Fibroblast of skin of left quadriceps (primary cell): Measurements from ENCODE around the gene MSMO1.
"Not testable (repeated sequence)": the region's sequence is repeated elsewhere in the genome, so short reads cannot be mapped to it uniquely, and the experiment has no call there.

ENCODE experiments used
- DNase-seq, 2 experiments: peaks; one replicate each; pipeline ENCODE4 v3.0.0-alpha.2; 2013; ENCODE audit warnings: low read depth in 2 of 2

MSMO1 gene

DNA sequence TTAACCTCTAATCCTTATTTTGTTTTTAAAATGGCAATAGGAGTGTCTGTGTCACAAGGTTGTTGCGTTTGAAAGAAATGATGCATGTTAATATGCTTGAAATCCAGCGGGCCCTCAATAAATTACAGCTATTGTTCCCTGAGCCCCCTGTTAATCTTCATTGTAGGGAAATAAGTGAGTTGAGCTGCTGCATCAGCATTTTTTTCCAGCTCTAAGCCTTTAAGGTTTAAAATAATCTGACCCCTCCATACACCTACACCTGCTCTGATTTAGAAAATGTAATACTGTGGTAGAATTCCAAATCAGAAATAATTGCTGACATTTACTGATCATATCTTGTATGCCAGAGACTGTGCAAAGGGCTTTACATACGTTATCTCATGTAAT is 2.6 kb upstream of the MSMO1 start:
- DNase-seq = no peak

DNA sequence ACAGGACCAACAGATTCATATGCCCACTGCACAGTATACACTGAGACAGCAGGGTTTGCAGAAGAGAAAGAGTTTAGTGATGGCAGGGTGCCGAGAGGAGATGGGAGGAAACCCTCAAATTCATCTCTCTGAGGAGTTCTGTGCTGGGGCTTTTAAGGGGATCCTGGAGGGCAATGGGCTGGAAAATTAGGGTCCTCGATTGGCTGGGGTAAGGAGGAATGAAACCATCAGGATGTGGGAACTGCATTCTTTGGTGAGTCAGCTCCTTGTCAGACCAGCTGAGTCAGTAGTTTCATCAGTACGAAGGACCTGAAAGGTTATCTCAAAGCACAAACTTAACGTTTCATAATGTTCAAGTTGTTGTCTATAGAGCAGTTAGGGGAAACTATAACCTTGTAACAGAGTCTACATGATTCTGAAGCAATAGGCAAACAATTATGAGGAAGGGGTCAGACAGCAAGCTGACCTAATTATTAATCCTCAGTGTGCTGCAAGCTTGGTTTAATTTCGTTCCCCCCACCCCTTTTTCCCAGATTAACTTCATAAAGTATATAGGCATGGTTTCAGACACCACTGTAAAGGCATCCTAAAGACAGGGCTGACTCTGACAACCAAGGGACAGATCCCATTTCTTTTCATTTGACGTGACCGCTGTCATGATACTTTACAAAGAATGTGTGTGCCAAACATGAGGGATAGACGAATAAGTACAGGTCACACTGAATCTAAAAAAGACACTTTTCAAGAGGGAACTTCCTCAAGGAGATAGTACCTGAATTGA is 1.5 kb upstream of the MSMO1 start:
- DNase-seq = peak; percentile 68 to 69

DNA sequence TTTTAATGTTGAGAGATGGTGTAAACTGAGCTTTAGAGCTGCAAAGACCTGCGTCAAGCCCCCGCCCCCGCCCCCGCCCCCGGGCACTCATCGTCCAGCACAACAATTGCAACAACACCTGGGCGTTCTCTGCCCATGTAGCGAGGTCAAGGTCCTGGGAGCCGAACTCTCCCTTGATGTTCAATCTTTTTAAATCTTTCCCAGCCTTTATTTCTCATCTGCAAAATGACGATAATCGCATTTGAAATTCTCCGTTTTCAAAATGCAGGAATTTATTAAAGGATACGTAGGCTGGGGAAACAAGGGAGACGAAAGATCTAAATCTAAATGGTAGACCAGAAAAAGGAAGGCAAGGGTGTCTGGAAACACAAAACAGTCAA is 648 bp upstream of the MSMO1 start:
- no peak for DNase-seq

DNA sequence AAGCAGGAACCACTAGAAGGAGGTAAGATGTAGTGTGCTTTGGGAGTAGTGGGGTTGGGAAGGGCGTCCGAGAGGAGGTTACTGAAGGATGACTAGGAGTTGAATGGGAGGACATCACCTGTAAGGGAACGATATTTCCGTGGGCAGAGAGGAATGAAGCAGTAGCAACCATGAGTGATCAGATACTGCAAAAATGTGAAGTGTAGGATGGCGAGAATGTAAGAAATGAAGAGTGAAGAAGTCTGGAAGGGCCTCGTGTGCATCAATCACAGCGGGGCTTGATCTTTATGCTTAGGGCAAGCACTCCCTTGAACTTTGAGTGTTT is 594 bp downstream of the MSMO1 start:
- no peak for DNase-seq

DNA sequence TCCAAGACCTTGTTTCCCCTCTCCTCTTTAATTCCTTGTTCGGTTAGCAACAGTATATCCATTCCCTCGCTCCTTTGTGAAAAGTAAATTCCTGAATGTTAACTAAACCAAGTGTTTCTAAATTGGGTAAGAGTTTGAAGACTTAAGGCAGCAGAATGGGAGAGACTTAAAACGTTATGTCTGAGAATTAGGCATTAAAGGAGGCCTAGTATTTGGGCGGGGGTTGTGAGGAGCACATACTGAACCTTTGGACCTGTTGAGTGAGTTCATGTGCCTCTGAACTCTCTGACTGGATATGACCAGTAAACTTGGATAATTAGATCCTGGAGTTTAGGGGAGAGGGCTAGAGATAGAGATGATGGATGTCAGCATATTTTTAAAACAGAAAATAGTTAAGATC is 1.2 kb downstream of the MSMO1 start:
- no peak for DNase-seq

DNA sequence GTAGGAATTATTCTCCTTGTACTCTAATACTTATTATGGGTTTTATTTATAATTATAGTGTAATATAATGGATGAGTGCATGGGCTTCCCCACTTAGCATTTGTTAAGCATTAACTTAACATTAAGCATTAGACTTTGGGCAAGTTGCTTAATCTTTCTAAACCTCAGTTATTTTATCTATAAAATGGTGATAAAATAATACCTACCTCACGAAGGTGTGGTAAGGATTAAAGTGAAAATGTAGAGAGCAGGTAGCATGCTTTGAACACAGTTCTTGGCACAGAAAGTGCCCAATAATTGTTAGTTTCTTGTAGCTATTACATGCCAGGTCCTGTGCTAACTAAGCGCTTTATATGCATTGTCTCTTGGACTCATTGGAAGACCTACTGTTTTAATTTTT is 2.6 kb downstream of the MSMO1 start:
- no peak for DNase-seq

DNA sequence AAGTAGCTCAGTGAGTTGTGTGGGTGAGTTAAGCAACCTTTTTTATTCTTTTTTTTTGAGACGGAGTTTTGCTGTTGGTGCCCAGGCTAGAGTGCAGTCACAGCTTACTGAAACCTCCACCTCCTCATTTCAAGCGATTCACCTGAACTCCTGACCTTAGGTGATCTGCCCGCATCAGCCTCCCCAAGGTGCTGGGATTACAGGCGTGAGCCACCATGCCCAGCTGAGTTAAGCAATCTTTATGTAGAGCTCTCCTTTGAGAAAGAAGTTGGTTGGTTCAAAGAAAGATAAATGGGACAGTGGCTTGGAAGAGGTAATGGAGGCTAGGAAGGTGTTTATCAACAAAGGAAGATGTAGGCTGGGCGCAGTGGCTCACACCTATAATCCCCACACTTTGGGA is 3.2 kb downstream of the MSMO1 start:
- DNase-seq = no peak

DNA sequence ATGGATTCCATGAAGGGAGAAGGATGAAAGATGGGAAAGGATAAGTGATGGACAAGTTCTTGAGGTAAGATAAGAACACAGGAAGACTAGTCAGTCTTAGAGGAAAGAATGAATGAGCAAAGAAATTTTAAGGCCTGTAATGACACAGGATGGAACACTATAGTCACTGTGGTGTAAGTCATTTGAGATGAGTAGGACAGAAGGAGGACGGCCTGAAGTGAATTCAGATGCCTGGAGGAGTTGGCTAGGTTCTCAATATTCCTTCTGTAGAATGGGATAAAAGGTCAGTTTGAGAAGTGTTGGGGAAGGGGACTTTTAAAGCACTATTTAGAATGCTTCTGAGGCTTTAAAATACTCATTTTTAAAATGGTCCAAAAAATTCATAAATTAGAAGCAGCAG is 3.9 kb downstream of the MSMO1 start:
- DNase-seq = no peak

DNA sequence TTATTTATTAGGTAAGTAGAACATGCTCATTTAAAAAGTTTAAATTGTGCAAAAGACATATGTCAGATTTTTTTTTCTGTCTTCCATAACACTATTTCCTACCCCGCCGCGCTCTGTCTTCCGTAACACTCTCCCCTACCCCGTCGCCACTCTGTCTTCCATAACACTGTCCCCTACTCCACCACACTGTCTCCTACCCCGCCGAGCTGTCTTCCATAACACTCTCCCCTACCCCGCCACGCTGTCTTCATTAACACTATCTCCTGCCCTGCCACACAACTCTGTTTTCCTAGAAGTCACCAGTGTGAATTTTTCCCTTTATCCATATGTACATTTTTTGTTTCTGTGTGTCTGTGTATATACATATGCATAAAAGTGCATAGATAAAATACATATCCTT is 4.4 kb downstream of the MSMO1 start:
- no peak for DNase-seq

DNA sequence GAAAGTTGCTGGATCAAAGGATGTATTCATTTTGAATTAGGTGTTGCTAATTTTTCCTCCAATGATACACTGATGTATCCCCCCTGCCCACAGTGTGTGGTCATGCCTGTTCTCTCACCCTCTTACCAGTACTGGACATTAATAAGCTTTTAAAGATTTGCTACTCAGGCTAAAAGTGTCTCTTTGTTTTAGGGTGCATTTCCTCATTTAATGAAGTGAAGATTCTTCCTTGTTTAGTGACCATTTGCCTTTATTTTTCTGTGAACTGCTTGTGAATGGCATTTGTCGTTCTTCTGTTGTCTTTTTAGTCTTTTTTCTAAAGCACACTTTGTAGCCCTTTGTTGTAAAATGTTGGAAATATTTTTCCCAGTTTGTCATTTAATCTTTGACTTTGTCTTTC is 5.0 kb downstream of the MSMO1 start:
- DNase-seq = no peak

DNA sequence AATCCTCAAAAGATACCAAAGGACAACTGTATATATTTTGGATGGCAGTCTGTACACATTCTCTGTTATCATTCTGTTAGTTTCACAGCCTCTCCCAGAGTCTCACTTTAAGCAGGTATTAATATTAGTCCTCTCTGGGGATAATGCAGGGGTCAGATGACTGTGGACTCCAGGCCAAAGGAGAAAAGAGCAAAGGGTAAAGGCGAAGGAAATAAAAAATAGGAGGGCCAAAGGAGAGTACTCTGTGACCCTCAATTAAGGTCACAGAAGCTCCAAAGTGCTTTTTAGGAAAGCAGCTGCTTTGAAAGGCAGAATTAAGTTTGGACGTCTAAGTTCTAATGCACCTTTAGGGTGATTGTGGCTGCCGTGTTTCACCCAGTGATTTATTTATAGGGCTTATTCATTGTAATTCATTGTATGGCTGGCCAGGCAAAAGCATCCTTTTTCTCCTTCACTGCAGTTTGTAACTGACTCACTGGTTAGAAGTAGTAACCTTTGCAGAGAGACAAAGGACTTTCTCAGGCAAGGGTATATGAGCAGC is 7.8 kb downstream of the MSMO1 start:
- no peak for DNase-seq

DNA sequence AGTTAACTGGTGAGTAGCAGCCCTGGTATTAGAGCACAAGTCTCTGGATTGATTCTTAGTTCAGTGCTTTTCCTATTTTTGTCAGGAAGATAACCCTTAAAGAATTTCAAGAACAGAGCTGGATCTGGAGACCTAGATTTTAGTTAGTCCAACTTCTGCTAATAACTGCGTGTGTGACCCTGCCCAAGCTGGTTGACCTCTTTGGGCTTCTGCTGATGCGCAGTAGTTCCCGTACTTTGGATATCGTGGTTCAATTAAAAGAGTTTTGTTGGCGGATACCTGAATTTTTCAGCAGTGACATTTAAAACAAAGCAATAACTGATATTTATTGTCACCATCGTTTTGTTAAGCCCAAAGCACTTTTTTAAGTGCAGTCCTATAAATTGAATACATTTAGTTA is 9.3 kb downstream of the MSMO1 start:
- no peak for DNase-seq

DNA sequence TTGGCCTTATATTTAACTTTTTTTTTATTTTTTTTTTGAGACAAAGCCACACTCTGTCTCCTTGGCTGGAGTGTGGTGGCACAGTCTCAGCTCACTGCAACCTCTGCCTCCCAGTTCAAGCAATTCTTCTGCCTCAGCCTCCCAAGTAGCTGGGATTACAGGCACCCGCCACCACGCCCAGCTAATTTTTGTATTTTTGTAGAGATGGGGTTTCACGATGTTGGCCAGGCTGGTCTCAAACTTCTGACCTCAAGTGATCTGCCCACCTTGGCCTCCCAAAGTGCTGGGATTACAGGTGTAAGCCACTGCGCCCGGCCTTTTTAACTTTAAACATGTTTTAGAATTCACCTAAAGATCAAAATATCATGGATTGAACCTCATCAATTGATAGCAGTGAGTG is 14.9 kb downstream of the MSMO1 start:
- not testable (repeated sequence) for DNase-seq

DNA sequence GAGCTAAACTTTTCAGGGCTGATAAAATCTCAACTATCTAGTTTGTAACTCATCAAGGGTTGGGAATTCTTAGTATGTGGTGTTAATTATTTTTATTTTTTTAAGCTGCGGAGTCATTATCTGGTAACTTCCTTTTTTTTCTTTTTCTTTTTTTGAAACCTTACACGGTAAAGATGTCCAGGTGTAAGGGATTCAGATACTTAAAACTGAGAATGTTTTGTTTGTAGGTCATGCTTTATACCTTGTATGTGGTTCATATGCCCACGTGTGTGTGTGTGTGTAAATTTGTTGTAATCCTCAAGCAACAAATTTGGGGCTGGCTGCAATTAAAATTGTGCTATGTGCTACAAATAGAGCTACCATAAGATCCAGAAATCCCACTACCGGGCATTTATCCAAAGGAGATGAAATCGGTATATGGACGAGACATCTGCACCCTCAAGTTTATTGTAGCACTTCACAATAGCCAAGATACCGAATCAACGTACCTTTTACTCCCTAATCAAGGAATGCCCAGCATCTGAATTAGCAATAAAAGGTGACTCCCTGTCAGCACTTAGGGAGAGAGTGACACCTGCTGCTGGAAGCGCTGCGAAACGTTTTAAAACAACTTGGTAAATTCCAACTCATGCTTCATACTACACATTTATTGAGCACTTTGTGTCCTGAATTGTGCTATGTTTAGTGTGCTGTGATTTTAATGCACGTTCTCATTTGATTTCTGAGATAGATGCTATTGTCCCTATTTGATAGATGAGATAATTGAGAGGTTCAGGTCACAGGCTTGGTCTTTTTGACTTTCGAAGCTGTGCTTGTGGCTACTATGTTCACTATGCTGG is 16.1 kb downstream of the MSMO1 start:
- no peak for DNase-seq

DNA sequence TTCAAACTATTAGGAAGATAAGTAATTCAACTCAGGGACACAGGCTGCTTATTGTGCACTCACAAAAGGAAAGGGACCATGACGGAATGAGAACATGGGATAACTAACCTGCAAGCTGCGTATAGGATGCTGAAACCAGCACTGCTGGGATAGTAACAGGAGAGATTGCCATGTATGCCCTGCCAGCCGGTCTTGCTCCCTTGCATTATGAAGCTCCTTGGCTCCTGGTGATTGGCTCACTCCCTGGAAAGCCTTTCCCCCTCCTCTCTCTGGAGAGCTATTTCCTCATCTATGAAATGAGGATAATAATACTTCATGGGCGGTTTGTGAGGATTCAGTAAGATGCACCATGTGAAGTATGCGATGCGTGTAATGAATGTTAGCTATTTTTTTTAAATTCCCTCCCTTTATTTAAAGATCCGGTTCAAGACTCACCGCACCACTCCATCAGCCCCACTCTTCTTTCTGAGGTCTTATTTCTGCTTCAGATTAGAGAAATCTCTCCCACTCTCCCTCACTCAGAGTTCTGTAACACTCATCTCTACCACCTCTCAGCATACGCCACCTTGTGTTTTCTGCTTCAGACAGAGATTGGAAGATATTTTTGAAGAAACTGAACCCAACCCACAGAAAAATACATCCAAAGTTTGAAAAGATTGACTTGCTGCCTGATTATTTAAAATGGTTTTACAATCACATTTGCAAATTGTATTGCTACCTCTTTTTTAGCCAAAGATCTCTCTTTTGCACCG is 18.4 kb downstream of the MSMO1 start:
- no peak for DNase-seq

DNA sequence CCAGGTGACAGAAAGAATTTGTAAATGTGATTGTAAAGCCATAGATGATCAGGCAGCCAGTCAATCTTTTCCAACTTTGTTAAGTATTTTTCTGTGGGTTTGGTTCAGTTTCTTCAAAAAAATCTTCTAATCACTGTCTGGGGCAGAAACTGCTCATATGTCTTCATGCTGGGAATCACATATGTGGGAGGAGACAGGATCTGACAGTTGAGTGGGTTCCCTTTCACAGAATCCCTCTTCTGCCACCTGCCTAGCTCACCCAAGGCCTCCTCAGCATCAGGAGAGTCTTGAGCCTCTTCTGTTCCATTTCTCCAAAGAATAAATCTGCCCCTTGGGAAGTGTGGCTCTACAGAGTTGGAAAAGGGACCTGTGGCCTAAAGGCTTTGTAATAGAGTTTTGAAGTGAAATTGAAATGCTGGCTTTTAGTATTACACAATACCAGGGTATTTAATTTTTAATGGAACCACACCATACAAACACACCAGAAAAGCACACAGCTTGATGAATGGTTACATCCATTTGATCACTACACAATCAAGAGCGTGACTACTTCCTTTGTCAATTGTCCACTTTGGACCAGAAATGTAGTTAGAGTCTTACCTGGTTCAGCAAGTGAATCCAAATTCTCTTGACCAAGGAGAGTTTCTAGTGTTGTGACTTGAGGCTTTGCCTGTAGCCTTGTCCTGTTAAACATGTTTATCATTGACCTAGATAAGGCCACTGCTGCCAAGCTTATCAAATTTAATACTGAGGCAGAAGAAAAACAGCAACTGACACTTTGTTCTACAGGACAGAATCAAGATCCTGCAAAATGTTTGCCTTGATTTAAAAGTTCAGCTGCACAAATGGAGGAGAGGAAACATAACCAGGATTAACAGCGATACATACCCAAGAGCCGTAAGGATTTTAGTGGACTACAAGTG is 20.4 kb downstream of the MSMO1 start:
- DNase-seq = no peak

DNA sequence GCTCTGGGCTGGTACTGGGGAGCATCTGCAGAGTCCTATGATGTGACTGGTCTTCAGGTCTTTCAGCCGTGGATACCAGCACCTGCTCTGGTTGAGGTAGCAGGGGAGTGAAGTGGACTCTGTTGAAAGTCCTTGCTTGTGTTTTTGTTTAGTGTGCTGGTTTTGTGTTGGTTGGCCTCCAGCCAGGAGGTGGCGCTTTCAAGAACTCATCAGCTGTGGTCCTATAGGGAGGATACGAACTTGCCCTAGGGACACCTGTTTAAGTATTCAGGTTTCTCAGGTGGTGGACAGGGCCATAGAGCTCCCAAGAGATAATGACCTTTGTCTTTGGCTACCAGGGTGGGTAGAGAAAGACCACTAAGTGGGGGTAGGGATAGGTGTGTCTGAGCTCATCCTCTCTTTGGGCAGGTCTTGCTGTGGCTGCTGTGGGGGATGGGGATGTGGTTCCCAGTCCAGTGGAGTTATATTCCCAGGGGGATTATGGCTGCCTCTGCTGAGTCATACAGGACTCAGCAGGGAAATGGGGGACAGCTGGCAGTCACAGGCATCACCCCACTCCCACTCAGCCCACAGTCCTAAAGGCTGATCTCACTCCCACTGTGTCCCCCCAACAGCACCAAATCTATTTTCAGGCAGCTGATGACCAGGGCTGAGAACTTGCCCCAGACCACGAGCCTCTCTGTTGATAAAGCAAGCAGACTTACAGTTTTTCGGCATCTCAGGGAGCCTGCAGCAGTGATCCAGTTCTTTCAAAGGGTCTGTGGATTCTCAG is 24.1 kb downstream of the MSMO1 start:
- DNase-seq = no peak

DNA sequence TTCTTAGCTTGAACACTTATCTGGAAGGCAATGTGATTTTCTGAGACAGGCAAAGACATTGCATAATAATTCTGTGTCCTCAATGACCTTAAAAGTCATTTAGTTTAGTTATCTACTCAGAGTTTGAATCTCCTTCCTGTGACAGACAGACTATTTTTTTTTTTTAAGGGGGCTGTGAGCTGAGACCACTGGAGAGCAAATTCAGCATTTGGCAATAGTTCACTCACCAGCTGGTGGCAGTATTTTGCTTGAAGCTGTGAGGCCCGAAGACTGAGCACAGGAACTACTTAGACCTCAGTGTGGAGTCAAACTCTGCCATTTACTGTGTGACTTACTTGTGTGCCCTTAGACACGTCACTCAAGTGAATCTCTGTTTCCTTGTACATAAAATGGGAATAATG is 28.4 kb downstream of the MSMO1 start:
- DNase-seq = peak in 1 of 2 experiments; percentile 14

DNA sequence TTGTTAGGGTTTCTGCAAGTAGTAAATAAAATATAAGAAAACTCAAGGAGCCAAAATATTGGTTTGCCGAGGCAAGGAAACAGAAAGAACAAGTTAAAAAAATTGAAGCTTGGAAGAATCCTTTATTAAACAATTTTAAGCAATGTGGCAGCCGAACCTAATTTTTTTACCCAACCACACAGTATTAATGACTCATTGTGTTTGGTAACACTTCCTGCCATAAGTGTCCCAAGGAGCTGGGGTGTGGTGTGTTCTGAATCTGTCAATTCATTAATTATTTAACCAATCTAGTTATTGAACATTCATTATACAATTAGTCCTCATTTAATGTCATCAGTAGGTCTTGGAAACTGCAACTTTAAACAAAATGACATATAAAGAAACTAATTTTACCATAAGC is 32.0 kb downstream of the MSMO1 start:
- DNase-seq = peak in 1 of 2 experiments; percentile 21

DNA sequence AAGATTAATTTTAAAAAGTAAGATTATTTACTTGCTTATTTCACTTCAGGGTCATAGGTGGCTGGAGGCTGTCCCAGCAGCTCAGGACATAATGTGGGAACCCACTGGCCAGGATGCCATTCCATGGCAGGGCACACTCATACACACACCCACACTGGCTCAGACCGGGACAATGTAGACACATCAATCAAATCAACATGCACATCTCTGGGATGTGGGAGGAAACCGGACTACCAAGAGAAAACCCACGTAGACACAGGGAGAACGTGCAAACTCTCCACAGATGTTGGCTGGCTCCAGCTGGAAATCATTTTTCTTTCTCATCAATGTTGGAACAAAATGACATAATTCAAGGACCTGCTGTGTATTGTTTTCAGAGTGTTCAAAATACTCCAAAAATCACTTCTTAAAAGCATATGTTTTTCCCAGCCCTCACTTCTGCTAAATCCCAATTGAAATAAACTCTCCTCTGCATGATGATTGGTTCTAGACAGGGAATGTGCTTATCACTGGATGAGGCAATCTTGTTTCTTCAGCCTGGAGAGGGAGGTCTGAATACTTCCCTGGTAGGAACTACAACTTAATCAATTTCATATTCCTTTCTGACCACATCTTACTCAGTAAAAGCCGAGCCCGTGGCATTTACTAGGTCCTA is 32.7 kb downstream of the MSMO1 start:
- DNase-seq = peak; percentile 54 to 58
